Activated CD8-positive, alpha-beta memory T cell treated with anti-CD3 and anti-CD28 coated beads, Interleukin-2, amount 10 ng/mL, durations not matched to agents 7 days and 5 days (primary cell): ENCODE measurements around the gene BCL7B. TPM values are rescaled to one million over a fixed set of nuclear protein-coding genes. Genes with fewer than 3 reads are reported as not detected.
A peak's percentile ranks its signal among the peaks of the same experiment; 100 is the strongest.

Experiments
- ATAC-seq: fragments of 150-1000 bp; cut with Tn5 transposase; one replicate; pipeline ENCODE4 v1.10.0; 2021; ENCODE audit warnings: moderate library complexity
- CTCF ChIA-PET: fragments of 350-600 bp; sonication (Branson Sonifier 250); formaldehyde crosslinking; loops from one replicate; lab custom pipeline; 2021; ENCODE audit warnings: antibody characterized with exemption; lab: Charles Lee
- DNase-seq: peaks from one replicate; pipeline ENCODE4 v3.0.0-alpha.2; 2020
- H3K27ac Mint-ChIP-seq: one replicate; pipeline ENCODE4 v1.8.0; 2021; ENCODE audit warnings: mild to moderate bottlenecking, mixed read lengths
- H3K27me3 Mint-ChIP-seq: one replicate; pipeline ENCODE4 v1.8.0; 2021; ENCODE audit warnings: mixed read lengths
- H3K36me3 Mint-ChIP-seq: one replicate; pipeline ENCODE4 v1.8.0; 2021; ENCODE audit warnings: mild to moderate bottlenecking, mixed read lengths
- H3K4me1 Mint-ChIP-seq: one replicate; pipeline ENCODE4 v1.8.0; 2021; ENCODE audit warnings: mixed read lengths
- H3K4me3 Mint-ChIP-seq: one replicate; pipeline ENCODE4 v1.8.0; 2021; ENCODE audit warnings: mild to moderate bottlenecking, moderate library complexity, mixed read lengths
- H3K9me3 Mint-ChIP-seq: one replicate; pipeline ENCODE4 v1.8.0; 2022; ENCODE audit warnings: low read depth, mixed read lengths
- total RNA-seq, 2 experiments: library from RNA; stranded (reverse); gene quantifications; one replicate each; pipeline ENCODE4 v1.2.3, GENCODE V29; 2021

Gene BCL7B
- total RNA-seq = 10 to 100 TPM; 74.9 to 87.0 TPM

GRCh38 chr7:73557397-73558257 lies at the start of gene BCL7B:
BCL7B (minus strand) TSS chr7:73557690; CDS start chr7:73557578, 112 bp downstream.
- Mint-ChIP-seq H3K9me3 (no peaks in the 10 kb centered on the region), H3K27ac (peak within 1 kb of the TSS; percentile 98), H3K4me1 (peaks cover 40% of the 10 kb centered on the region), H3K27me3 (no peaks in the 10 kb centered on the region), H3K36me3 (peaks cover 11% of the 10 kb centered on the region), H3K4me3 (peak within 1 kb of the TSS; percentile 97)
- CTCF ChIA-PET = interaction anchor here (0.7 to 4.8 kb wide), 9 partner anchors 9 to 177 kb away, joined by 3 to 26 read pairs (median 5); partner anchors contain the start of genes BAZ1B and TBL2
- DNase-seq (peak; percentile 81), ATAC-seq (peak; percentile 70)

GRCh38 chr7:73605601-73606220 lies 48.2 kb upstream of the BCL7B start:
- Mint-ChIP-seq H3K36me3 (no peaks in the 10 kb centered on the region), H3K9me3 (no peaks in the 10 kb centered on the region), H3K4me3 (no peak overlapping the region), H3K4me1 (no peaks in the 10 kb centered on the region), H3K27ac (no peak overlapping the region), H3K27me3 (peaks cover 15% of the 10 kb centered on the region)
- DNase-seq = no peak
- CTCF ChIA-PET = interaction anchor here (0.7 to 8.9 kb wide), 14 partner anchors 16 to 250 kb away, joined by 3 to 147 read pairs (median 10); partner anchors contain the start of genes ABHD11, TBL2 and VPS37D
- no peak for ATAC-seq

GRCh38 chr7:73602721-73603651 lies 45.5 kb upstream of the BCL7B start:
- Mint-ChIP-seq H3K27me3 (peaks cover 6% of the 10 kb centered on the region), H3K27ac (no peak overlapping the region), H3K36me3 (no peaks in the 10 kb centered on the region), H3K9me3 (no peaks in the 10 kb centered on the region), H3K4me3 (no peak overlapping the region), H3K4me1 (no peaks in the 10 kb centered on the region)
- DNase-seq (no peak), ATAC-seq (no peak)
- CTCF ChIA-PET = interaction anchor here (2.3 to 8.9 kb wide), 2 partner anchors 122 to 133 kb away, joined by 9 to 147 read pairs; partner anchors contain the start of gene ABHD11

- peaks cover 5% of the 10 kb centered on the region for H3K27me3 Mint-ChIP-seq
- no peak overlapping the region for H3K4me3 Mint-ChIP-seq
- DNase-seq = no peak
- no peak for ATAC-seq
- no peaks in the 10 kb centered on the region for H3K9me3 Mint-ChIP-seq
- no peaks in the 10 kb centered on the region for H3K4me1 Mint-ChIP-seq
- CTCF ChIA-PET = interaction anchor here (1.3 kb wide), 1 partner anchor 125 kb away, joined by 4 read pairs; no protein-coding TSS in a partner anchor
- no peaks in the 10 kb centered on the region for H3K36me3 Mint-ChIP-seq
- H3K27ac Mint-ChIP-seq = no peak overlapping the region
These were observed 42.4 kb upstream of the BCL7B start for GRCh38 chr7:73599916-73600315.

- DNase-seq (no peak), ATAC-seq (no peak)
- Mint-ChIP-seq H3K4me3 (no peak overlapping the region), H3K27ac (no peak overlapping the region), H3K27me3 (peaks cover 5% of the 10 kb centered on the region), H3K9me3 (no peaks in the 10 kb centered on the region), H3K4me1 (no peaks in the 10 kb centered on the region), H3K36me3 (no peaks in the 10 kb centered on the region)
- CTCF ChIA-PET = interaction anchor here (1.3 kb wide), 1 partner anchor 126 kb away, joined by 4 read pairs; no protein-coding TSS in a partner anchor
These were observed 41.8 kb upstream of the BCL7B start for GRCh38 chr7:73599151-73599882.

- Mint-ChIP-seq H3K27ac (no peak overlapping the region), H3K4me3 (no peak overlapping the region), H3K36me3 (no peaks in the 10 kb centered on the region), H3K4me1 (no peaks in the 10 kb centered on the region), H3K9me3 (no peaks in the 10 kb centered on the region), H3K27me3 (peaks cover 5% of the 10 kb centered on the region)
- no peak for ATAC-seq
- CTCF ChIA-PET = interaction anchor here (1.3 kb wide), 1 partner anchor 127 kb away, joined by 4 read pairs; no protein-coding TSS in a partner anchor
- no peak for DNase-seq
These were observed 40.7 kb upstream of the BCL7B start for GRCh38 chr7:73597978-73598782.

GRCh38 chr7:73596191-73597065 lies 38.9 kb upstream of the BCL7B start:
- Mint-ChIP-seq H3K27me3 (peaks cover 5% of the 10 kb centered on the region), H3K27ac (no peak overlapping the region), H3K36me3 (no peaks in the 10 kb centered on the region), H3K4me3 (no peak overlapping the region), H3K4me1 (no peaks in the 10 kb centered on the region), H3K9me3 (no peaks in the 10 kb centered on the region)
- CTCF ChIA-PET = interaction anchor here (2.5 kb wide), 1 partner anchor 11 kb away, joined by 12 read pairs; no protein-coding TSS in a partner anchor
- ATAC-seq = no peak
- no peak for DNase-seq

- Mint-ChIP-seq H3K27me3 (peaks cover 5% of the 10 kb centered on the region), H3K27ac (no peak overlapping the region), H3K4me3 (no peak overlapping the region), H3K4me1 (no peaks in the 10 kb centered on the region), H3K36me3 (no peaks in the 10 kb centered on the region), H3K9me3 (no peaks in the 10 kb centered on the region)
- CTCF ChIA-PET = interaction anchor here (0.7 to 2.5 kb wide), 2 partner anchors 10 to 12 kb away, joined by 3 to 12 read pairs; no protein-coding TSS in a partner anchor
- ATAC-seq (no peak), DNase-seq (no peak)
These were observed 37.9 kb upstream of the BCL7B start for GRCh38 chr7:73595358-73595757.

GRCh38 chr7:73593207-73594045 lies 35.9 kb upstream of the BCL7B start:
- CTCF ChIA-PET = interaction anchor here (1.5 kb wide), 1 partner anchor 14 kb away, joined by 4 read pairs; no protein-coding TSS in a partner anchor
- H3K4me1 Mint-ChIP-seq = no peaks in the 10 kb centered on the region
- H3K27me3 Mint-ChIP-seq = peaks cover 5% of the 10 kb centered on the region
- H3K4me3 Mint-ChIP-seq = no peak overlapping the region
- H3K27ac Mint-ChIP-seq = no peak overlapping the region
- ATAC-seq (no peak), DNase-seq (no peak)
- H3K36me3 Mint-ChIP-seq = no peaks in the 10 kb centered on the region
- H3K9me3 Mint-ChIP-seq = no peaks in the 10 kb centered on the region

- H3K36me3 Mint-ChIP-seq = no peaks in the 10 kb centered on the region
- H3K9me3 Mint-ChIP-seq = no peaks in the 10 kb centered on the region
- no peak overlapping the region for H3K4me3 Mint-ChIP-seq
- no peaks in the 10 kb centered on the region for H3K27me3 Mint-ChIP-seq
- H3K27ac Mint-ChIP-seq = no peak overlapping the region
- no peak for DNase-seq
- no peak for ATAC-seq
- peaks cover 9% of the 10 kb centered on the region for H3K4me1 Mint-ChIP-seq
- CTCF ChIA-PET = interaction anchor here (0.7 to 2.0 kb wide), 8 partner anchors 9 to 148 kb away, joined by 3 to 8 read pairs (median 4); partner anchors contain the start of gene TBL2
These were observed 29.4 kb upstream of the BCL7B start for GRCh38 chr7:73586911-73587310.
